NCI-H446 treated with DMSO at 0.1 percent for 48 hours (cell line): ENCODE results near the gene MRPL1.
"Not testable (repeated sequence)": the region's sequence is repeated elsewhere in the genome, so short reads cannot be mapped to it uniquely, and the experiment has no call there.

Experiments used
- DNase-seq: peaks from one replicate; lab custom pipeline; 2025; lab: John Stamatoyannopoulos, UW

MRPL1 gene

GRCh38 chr4:77913348-77913747 lies 50.7 kb downstream of the MRPL1 start:
- DNase-seq, result no peak

- DNase-seq, result no peak
Observed at GRCh38 chr4:77917075-77917474, 54.4 kb downstream of the MRPL1 start.

GRCh38 chr4:77917601-77918000 lies 55.0 kb downstream of the MRPL1 start:
- DNase-seq, result no peak

- no peak for DNase-seq
Observed at GRCh38 chr4:77920371-77920770, 57.7 kb downstream of the MRPL1 start.

- no peak for DNase-seq
Observed at GRCh38 chr4:77921701-77922100, 59.1 kb downstream of the MRPL1 start.

- DNase-seq, result no peak
Observed at GRCh38 chr4:77922158-77923094, 59.8 kb downstream of the MRPL1 start.

- no peak for DNase-seq
Observed at GRCh38 chr4:77927991-77928925, 65.6 kb downstream of the MRPL1 start.

- no peak for DNase-seq
Observed at GRCh38 chr4:77930154-77930639, 67.6 kb downstream of the MRPL1 start.

- no peak for DNase-seq
Observed at GRCh38 chr4:77930876-77931275, 68.2 kb downstream of the MRPL1 start.

GRCh38 chr4:77931452-77932135 lies 69.0 kb downstream of the MRPL1 start:
- DNase-seq, result no peak

- no peak for DNase-seq
Observed at GRCh38 chr4:77938560-77938959, 75.9 kb downstream of the MRPL1 start.

GRCh38 chr4:77945929-77946328 lies 83.3 kb downstream of the MRPL1 start:
- not testable (repeated sequence) for DNase-seq

- DNase-seq, result no peak
Observed at GRCh38 chr4:77950203-77950602, 87.6 kb downstream of the MRPL1 start.

- no peak for DNase-seq
Observed at GRCh38 chr4:77952457-77952856, 89.8 kb downstream of the MRPL1 start.

GRCh38 chr4:77954690-77955089 lies 92.1 kb downstream of the MRPL1 start:
- no peak for DNase-seq

GRCh38 chr4:77956917-77957316 lies 94.3 kb downstream of the MRPL1 start:
- no peak for DNase-seq

- DNase-seq, result no peak
Observed at GRCh38 chr4:77958897-77959296, 96.3 kb downstream of the MRPL1 start.

GRCh38 chr4:77959566-77960338 lies 97.1 kb downstream of the MRPL1 start:
- peak; percentile 37 for DNase-seq

- no peak for DNase-seq
Observed at GRCh38 chr4:77960367-77960766, 97.7 kb downstream of the MRPL1 start.

- DNase-seq, result no peak
Observed at GRCh38 chr4:77963004-77963403, 100.4 kb downstream of the MRPL1 start.

GRCh38 chr4:77973657-77974056 lies 111.0 kb downstream of the MRPL1 start:
- DNase-seq, result not testable (repeated sequence)
